HUES48 (cell line): ENCODE results near the gene FAU.
"Not testable (repeated sequence)": the region's sequence is repeated elsewhere in the genome, so short reads cannot be mapped to it uniquely, and the experiment has no call there.

ENCODE experiments used
- H3K27ac ChIP-seq: one replicate; pipeline ENCODE4 v1.7.0; 2013; ENCODE audit warnings: low read depth, low read length, inconsistent platforms
- H3K27me3 ChIP-seq: 2 replicates; pipeline ENCODE4 v1.6.1; 2013; ENCODE audit warnings: mild to moderate bottlenecking, low read length; ENCODE audit not compliant: control insufficient read depth, insufficient read depth
- H3K36me3 ChIP-seq: 2 replicates; pipeline ENCODE4 v1.6.1; 2013; ENCODE audit warnings: low read length; ENCODE audit not compliant: control insufficient read depth, insufficient read depth
- H3K4me1 ChIP-seq: 2 replicates; pipeline ENCODE4 v1.6.1; 2013; ENCODE audit warnings: mild to moderate bottlenecking, low read length; ENCODE audit not compliant: control insufficient read depth, insufficient read depth
- H3K4me3 ChIP-seq: 2 replicates; pipeline ENCODE4 v1.5.1; 2013; ENCODE audit warnings: mild to moderate bottlenecking, low read depth, low read length
- H3K9ac ChIP-seq: 2 replicates; pipeline ENCODE4 v1.6.1; 2013; ENCODE audit warnings: mild to moderate bottlenecking, low read depth, low read length, moderate library complexity
- H3K9me3 ChIP-seq: 2 replicates; pipeline ENCODE4 v1.6.1; 2013; ENCODE audit warnings: low read length; ENCODE audit not compliant: control insufficient read depth, insufficient read depth

Gene FAU

GRCh38 chr11:65118891-65119669 is 2.9 kb downstream of the FAU start:
- not testable (repeated sequence) for H3K9ac ChIP-seq, H3K27ac ChIP-seq

GRCh38 chr11:65118097-65118837 is 3.7 kb downstream of the FAU start:
- Histone ChIP-seq H3K4me3 (no peak overlapping the region), H3K27me3 (no peaks in the 10 kb centered on the region), H3K9me3 (no peaks in the 10 kb centered on the region), H3K36me3 (peaks cover 42% of the 10 kb centered on the region), H3K9ac (no peak overlapping the region), H3K4me1 (peaks cover 15% of the 10 kb centered on the region), H3K27ac (peak overlapping the region; percentile 13)

More at GRCh38 chr11:65118891-65119669, 2.9 kb downstream of the FAU start:
- H3K4me3 ChIP-seq, H3K9me3 ChIP-seq, H3K27me3 ChIP-seq: not testable (repeated sequence)
- H3K36me3 ChIP-seq, result peaks cover 43% of the 10 kb centered on the region
- peaks cover 12% of the 10 kb centered on the region for H3K4me1 ChIP-seq

GRCh38 chr11:65117206-65118096 is 4.5 kb downstream of the FAU start, which contains the start of gene ZNHIT2:
TSS of gene ZNHIT2 (minus strand) at chr11:65117701. CDS start at chr11:65117653, 48 bp downstream.
- Histone ChIP-seq H3K36me3 (peaks cover 42% of the 10 kb centered on the region), H3K27ac (peak within 1 kb of the TSS; percentile 92), H3K9me3 (no peaks in the 10 kb centered on the region), H3K27me3 (no peaks in the 10 kb centered on the region), H3K4me3 (peak within 1 kb of the TSS; percentile 79), H3K9ac (peak within 1 kb of the TSS; percentile 81), H3K4me1 (peaks cover 16% of the 10 kb centered on the region)

- no peaks in the 10 kb centered on the region for H3K9me3 ChIP-seq
- peak overlapping the region; percentile 79 for H3K4me3 ChIP-seq
- no peaks in the 10 kb centered on the region for H3K27me3 ChIP-seq
- peaks cover 42% of the 10 kb centered on the region for H3K36me3 ChIP-seq
- H3K4me1 ChIP-seq, result peaks cover 16% of the 10 kb centered on the region
- H3K27ac ChIP-seq, result peak overlapping the region; percentile 92
- H3K9ac ChIP-seq, result peak overlapping the region; percentile 81
Observed at GRCh38 chr11:65116370-65117205, 5.3 kb downstream of the FAU start.

- Histone ChIP-seq H3K4me3 (no peak overlapping the region), H3K4me1 (peaks cover 16% of the 10 kb centered on the region), H3K36me3 (peaks cover 35% of the 10 kb centered on the region), H3K9me3 (no peaks in the 10 kb centered on the region), H3K27me3 (no peaks in the 10 kb centered on the region), H3K9ac (no peak overlapping the region), H3K27ac (no peak overlapping the region)
Observed at GRCh38 chr11:65115361-65116082, 6.4 kb downstream of the FAU start.

- H3K4me3 ChIP-seq, result no peak overlapping the region
- H3K9me3 ChIP-seq, result no peaks in the 10 kb centered on the region
- H3K27ac ChIP-seq, result no peak overlapping the region
- no peak overlapping the region for H3K9ac ChIP-seq
- no peaks in the 10 kb centered on the region for H3K27me3 ChIP-seq
- peaks cover 18% of the 10 kb centered on the region for H3K4me1 ChIP-seq
- H3K36me3 ChIP-seq, result peaks cover 27% of the 10 kb centered on the region
Observed at GRCh38 chr11:65114538-65115171, 7.3 kb downstream of the FAU start.

- peaks cover 18% of the 10 kb centered on the region for H3K4me1 ChIP-seq
- H3K4me3 ChIP-seq, result no peak overlapping the region
- H3K9ac ChIP-seq, result no peak overlapping the region
Observed at GRCh38 chr11:65113839-65114238, 8.1 kb downstream of the FAU start.

GRCh38 chr11:65113361-65113756 is 8.6 kb downstream of the FAU start:
- Histone ChIP-seq H3K9ac (no peak overlapping the region), H3K36me3 (peaks cover 26% of the 10 kb centered on the region), H3K27me3 (no peaks in the 10 kb centered on the region), H3K9me3 (no peaks in the 10 kb centered on the region), H3K27ac (no peak overlapping the region), H3K4me1 (peaks cover 18% of the 10 kb centered on the region), H3K4me3 (peak overlapping the region; percentile 82)

More at GRCh38 chr11:65113839-65114238, 8.1 kb downstream of the FAU start:
- H3K27me3 ChIP-seq, result no peaks in the 10 kb centered on the region
- no peak overlapping the region for H3K27ac ChIP-seq
- H3K36me3 ChIP-seq, result peaks cover 27% of the 10 kb centered on the region
- no peaks in the 10 kb centered on the region for H3K9me3 ChIP-seq

- Histone ChIP-seq H3K36me3 (peaks cover 28% of the 10 kb centered on the region; the same call in 1 of the 2 replicates), H3K9me3 (no peaks in the 10 kb centered on the region), H3K4me1 (peaks cover 18% of the 10 kb centered on the region), H3K9ac (no peak overlapping the region; the same call in 1 of the 2 replicates), H3K27me3 (no peaks in the 10 kb centered on the region), H3K4me3 (peak overlapping the region; percentile 82), H3K27ac (peak overlapping the region; percentile 69)
Observed at GRCh38 chr11:65112546-65113360, 9.2 kb downstream of the FAU start.
